Left ventricle myocardium inferior (tissue), 1 donor: Measurements from ENCODE around the gene VENTX. TPM values are rescaled to one million over a fixed set of nuclear protein-coding genes. Genes with fewer than 3 reads are reported as not detected.
A peak's percentile ranks its signal among the peaks of the same experiment; 100 is the strongest.

Source experiments
- DNase-seq: peaks from one replicate; pipeline ENCODE4 v3.0.0-alpha.2; 2020
- H3K27ac ChIP-seq: fragments of 200-600 bp; replicated peaks from 2 replicates; pipeline ENCODE4 v1.8.0; 2021
- H3K27me3 ChIP-seq: fragments of 200-600 bp; 2 replicates; pipeline ENCODE4 v1.8.0; 2021; ENCODE audit warnings: low read depth
- H3K36me3 ChIP-seq: fragments of 200-600 bp; 2 replicates; pipeline ENCODE4 v1.8.0; 2021
- H3K4me1 ChIP-seq: fragments of 200-600 bp; 2 replicates; pipeline ENCODE4 v1.8.0; 2021
- H3K4me3 ChIP-seq: fragments of 200-600 bp; 2 replicates; pipeline ENCODE4 v1.8.0; 2021; ENCODE audit warnings: mild to moderate bottlenecking, moderate library complexity
- H3K9me3 ChIP-seq: fragments of 200-600 bp; replicated peaks from 2 replicates; pipeline ENCODE4 v1.8.0; 2021
- intact Hi-C: fragments of 100-400 bp; cut with micrococcal nuclease; formaldehyde crosslinking; loops from one replicate; pipeline ENCODE4 v1.11.0; 2022
- total RNA-seq: library from RNA; stranded (reverse); fragmentation: NEBNext Ultra II Directional; extraction: Animal tissue kit (Norgen Biotek cat#: 25700); gene quantifications from one replicate; pipeline ENCODE4 v1.2.1, GENCODE V29; 2021
- TF ChIP-seq, protein P1 (sequence below): fragments of 200-600 bp; IDR thresholded peaks from 2 replicates; pipeline ENCODE4 v1.8.0; 2021; ENCODE audit warnings: antibody characterized with exemption, mild to moderate bottlenecking, borderline replicate concordance
- donor health status: DM: no; HTN: yes; CAD: no; lungs with severe emphysema.

Gene VENTX
- total RNA-seq, 1 donor from 2014 or later = 0.33 TPM

DNA sequence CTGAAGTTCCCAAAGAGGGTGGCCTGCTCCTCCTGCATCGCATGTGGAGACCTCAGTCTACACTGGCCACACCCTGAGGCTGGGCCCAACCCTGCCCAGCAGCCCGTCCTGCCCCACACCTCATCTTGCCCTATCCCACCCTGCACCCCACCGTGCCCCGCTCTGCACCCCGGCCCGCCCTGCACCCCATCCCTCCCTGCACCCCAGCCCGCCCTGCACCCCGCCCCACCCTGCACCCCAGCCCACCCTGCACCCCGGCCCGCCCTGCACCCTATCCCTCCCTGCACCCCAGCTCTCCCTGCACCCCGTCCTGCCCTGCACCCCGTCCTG, 14.5 kb downstream of the VENTX start:
- no peak overlapping the region for H3K27ac ChIP-seq
- peaks cover 79% of the 10 kb centered on the region for H3K27me3 ChIP-seq
- no peak for DNase-seq
- H3K9me3 ChIP-seq = no peaks in the 10 kb centered on the region
- intact Hi-C loops = no loop called here
- no peak overlapping the region for H3K4me3 ChIP-seq
- H3K36me3 ChIP-seq = no peaks in the 10 kb centered on the region
- peaks cover 7% of the 10 kb centered on the region for H3K4me1 ChIP-seq
- TF ChIP-seq, protein P1, sequence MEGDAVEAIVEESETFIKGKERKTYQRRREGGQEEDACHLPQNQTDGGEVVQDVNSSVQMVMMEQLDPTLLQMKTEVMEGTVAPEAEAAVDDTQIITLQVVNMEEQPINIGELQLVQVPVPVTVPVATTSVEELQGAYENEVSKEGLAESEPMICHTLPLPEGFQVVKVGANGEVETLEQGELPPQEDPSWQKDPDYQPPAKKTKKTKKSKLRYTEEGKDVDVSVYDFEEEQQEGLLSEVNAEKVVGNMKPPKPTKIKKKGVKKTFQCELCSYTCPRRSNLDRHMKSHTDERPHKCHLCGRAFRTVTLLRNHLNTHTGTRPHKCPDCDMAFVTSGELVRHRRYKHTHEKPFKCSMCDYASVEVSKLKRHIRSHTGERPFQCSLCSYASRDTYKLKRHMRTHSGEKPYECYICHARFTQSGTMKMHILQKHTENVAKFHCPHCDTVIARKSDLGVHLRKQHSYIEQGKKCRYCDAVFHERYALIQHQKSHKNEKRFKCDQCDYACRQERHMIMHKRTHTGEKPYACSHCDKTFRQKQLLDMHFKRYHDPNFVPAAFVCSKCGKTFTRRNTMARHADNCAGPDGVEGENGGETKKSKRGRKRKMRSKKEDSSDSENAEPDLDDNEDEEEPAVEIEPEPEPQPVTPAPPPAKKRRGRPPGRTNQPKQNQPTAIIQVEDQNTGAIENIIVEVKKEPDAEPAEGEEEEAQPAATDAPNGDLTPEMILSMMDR = no peak

- intact Hi-C loops = no loop called here
- H3K9me3 ChIP-seq = no peaks in the 10 kb centered on the region
- DNase-seq = no peak
- H3K27me3 ChIP-seq = peaks cover 66% of the 10 kb centered on the region
- no peak overlapping the region for H3K4me3 ChIP-seq
- H3K4me1 ChIP-seq = peaks cover 20% of the 10 kb centered on the region
- no peak overlapping the region for H3K27ac ChIP-seq
- no peaks in the 10 kb centered on the region for H3K36me3 ChIP-seq
- TF ChIP-seq, protein P1 = no peak
Observed at GRCh38 chr10:133253361-133253955, 15.8 kb downstream of the VENTX start.

GRCh38 chr10:133254421-133255120, 16.9 kb downstream of the VENTX start:
- H3K36me3 ChIP-seq = no peaks in the 10 kb centered on the region
- intact Hi-C loops = no loop called here
- no peak overlapping the region for H3K27ac ChIP-seq
- H3K27me3 ChIP-seq = peaks cover 55% of the 10 kb centered on the region
- H3K4me1 ChIP-seq = peaks cover 26% of the 10 kb centered on the region
- TF ChIP-seq, protein P1 = no peak
- no peak overlapping the region for H3K4me3 ChIP-seq
- DNase-seq = no peak
- no peaks in the 10 kb centered on the region for H3K9me3 ChIP-seq

DNA sequence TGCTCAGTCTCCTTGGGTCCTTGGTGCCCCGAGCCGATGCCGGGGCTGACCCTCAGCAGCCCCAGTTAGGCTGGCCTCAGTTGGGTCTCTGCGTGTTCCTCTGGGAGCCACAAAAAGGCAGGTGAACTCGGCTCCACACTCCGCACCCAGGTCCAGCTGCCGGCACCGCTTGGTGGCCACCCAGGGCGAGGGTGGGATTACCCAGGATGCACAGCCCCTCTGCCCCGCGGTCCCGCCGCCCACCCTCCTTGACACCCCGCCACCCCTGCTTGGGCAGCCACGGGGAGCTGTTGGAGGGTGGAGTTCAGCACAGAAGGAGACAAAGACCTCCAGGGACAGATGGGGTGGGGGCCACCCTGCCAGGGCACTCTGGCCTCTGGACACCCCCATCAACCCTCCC, 17.7 kb downstream of the VENTX start:
- TF ChIP-seq, protein P1 = no peak
- no peaks in the 10 kb centered on the region for H3K36me3 ChIP-seq
- peaks cover 48% of the 10 kb centered on the region for H3K27me3 ChIP-seq
- DNase-seq = no peak
- intact Hi-C loops = no loop called here
- peaks cover 26% of the 10 kb centered on the region for H3K4me1 ChIP-seq
- no peaks in the 10 kb centered on the region for H3K9me3 ChIP-seq
- no peak overlapping the region for H3K4me3 ChIP-seq
- no peak overlapping the region for H3K27ac ChIP-seq

- peaks cover 33% of the 10 kb centered on the region for H3K27me3 ChIP-seq
- no peaks in the 10 kb centered on the region for H3K9me3 ChIP-seq
- intact Hi-C loops = no loop called here
- H3K27ac ChIP-seq = peak overlapping the region; percentile 64
- peak; percentile 74 for DNase-seq
- peak overlapping the region; percentile 55 for H3K4me3 ChIP-seq
- peaks cover 38% of the 10 kb centered on the region for H3K4me1 ChIP-seq
- no peaks in the 10 kb centered on the region for H3K36me3 ChIP-seq
- TF ChIP-seq, protein P1 = peak; percentile 50
Observed at GRCh38 chr10:133257489-133258065, 19.9 kb downstream of the VENTX start.
